Activated CD4-positive, alpha-beta memory T cell treated with anti-CD3 and anti-CD28 coated beads for 36 hours (primary cell): ENCODE results near the gene CXXC1. TPM values are rescaled to one million over a fixed set of nuclear protein-coding genes. Genes with fewer than 3 reads are reported as not detected.

ENCODE experiments used
- CTCF ChIA-PET: fragments of 350-600 bp; sonication (Branson Sonifier 250); formaldehyde crosslinking; loops from one replicate; lab custom pipeline; 2021; ENCODE audit warnings: antibody characterized with exemption, inconsistent platforms; lab: Charles Lee
- POLR2A ChIA-PET: fragments of 350-600 bp; sonication (Branson Sonifier 250); formaldehyde crosslinking; loops from one replicate; lab custom pipeline; 2021; ENCODE audit warnings: antibody characterized with exemption; lab: Charles Lee
- DNase-seq: peaks from one replicate; pipeline ENCODE4 v3.0.0-alpha.2; 2020
- H3K27ac Mint-ChIP-seq: one replicate; pipeline ENCODE4 v1.8.0; 2021; ENCODE audit warnings: mixed read lengths
- H3K27me3 Mint-ChIP-seq: one replicate; pipeline ENCODE4 v1.8.0; 2021; ENCODE audit warnings: mixed read lengths
- H3K36me3 Mint-ChIP-seq: one replicate; pipeline ENCODE4 v1.8.0; 2021; ENCODE audit warnings: mixed read lengths
- H3K4me1 Mint-ChIP-seq: one replicate; pipeline ENCODE4 v1.8.0; 2021; ENCODE audit warnings: low read depth, mixed read lengths
- H3K4me3 Mint-ChIP-seq: one replicate; pipeline ENCODE4 v1.8.0; 2021; ENCODE audit warnings: mild to moderate bottlenecking, mixed read lengths
- H3K9me3 Mint-ChIP-seq: one replicate; pipeline ENCODE4 v1.8.0; 2021; ENCODE audit warnings: mixed read lengths
- intact Hi-C: fragments of 100-400 bp; cut with micrococcal nuclease; formaldehyde crosslinking; loops from one replicate; pipeline ENCODE4 v1.15.1; 2023
- total RNA-seq, 2 experiments: library from RNA; stranded (reverse); gene quantifications; one replicate each; pipeline ENCODE4 v1.2.3, GENCODE V29; 2021

CXXC1 gene
- 10 to 100 TPM; 80.8 to 80.9 TPM for total RNA-seq

DNA sequence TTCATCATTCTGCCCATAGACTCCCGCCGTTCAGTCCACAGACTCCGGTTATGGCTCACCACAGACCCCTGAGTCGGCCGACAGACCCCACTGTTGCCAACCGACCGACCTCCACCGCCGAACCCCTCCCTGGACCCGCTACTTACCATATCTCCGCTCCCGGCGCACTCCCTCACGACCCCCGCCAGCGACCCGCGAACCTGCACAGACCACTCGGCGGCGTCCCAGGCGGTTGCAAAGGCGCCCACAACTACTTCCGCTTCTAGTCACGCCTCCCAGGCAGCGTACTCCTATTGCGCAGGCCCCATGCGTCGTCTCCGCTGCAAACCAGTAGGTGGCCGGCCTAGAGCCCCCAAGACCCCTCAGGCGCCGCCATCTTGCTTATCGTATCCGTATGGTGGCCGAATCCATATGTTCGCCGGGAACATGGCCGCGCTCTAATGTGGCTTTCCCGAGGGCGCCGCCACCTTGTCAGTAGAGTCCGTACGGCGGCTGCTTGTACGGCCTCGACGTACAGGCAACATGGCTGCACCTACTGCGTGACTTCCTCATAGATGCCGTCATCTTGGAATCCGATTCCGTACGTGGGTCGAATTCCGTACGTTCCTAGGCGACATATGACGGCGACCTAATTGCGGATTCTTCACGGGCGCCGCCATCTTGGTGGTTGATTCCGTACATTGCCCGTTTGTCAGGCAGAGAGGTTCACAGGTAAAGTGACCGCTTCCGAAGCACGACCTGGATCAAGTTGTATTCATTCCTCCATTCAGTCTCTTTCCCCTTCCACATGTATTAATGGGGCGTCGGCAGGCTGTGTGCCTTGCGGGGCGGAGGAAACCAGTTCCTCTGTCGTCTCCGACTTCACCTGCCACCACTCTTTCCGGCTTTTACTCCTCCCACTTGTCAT lies at the start of gene CXXC1:
Gene CXXC1 (minus strand): TSS at position 252 of the 907 bp plus-strand sequence. CDS start 103 bp downstream, at position 149.
- POLR2A ChIA-PET = no interaction called here
- CTCF ChIA-PET = interaction anchor here (2.0 kb wide), 1 partner anchor 70 kb away, joined by 11 read pairs; no protein-coding TSS in a partner anchor
- peaks cover 42% of the 10 kb centered on the region for H3K36me3 Mint-ChIP-seq
- peak; percentile 98 for DNase-seq
- no peaks in the 10 kb centered on the region for H3K27me3 Mint-ChIP-seq
- H3K4me1 Mint-ChIP-seq = peaks cover 28% of the 10 kb centered on the region
- intact Hi-C loops = loop anchor here (1.0 to 10.0 kb wide), 8 partner anchors 11 to 1353 kb away; partner anchors contain the start of genes ACAA2, CFAP53 and RPL17
- H3K9me3 Mint-ChIP-seq = no peaks in the 10 kb centered on the region
- peak within 1 kb of the TSS; percentile 88 for H3K4me3 Mint-ChIP-seq
- H3K27ac Mint-ChIP-seq = peak within 1 kb of the TSS; percentile 100

- ChIA-PET POLR2A (no interaction called here), CTCF (no interaction called here)
- Mint-ChIP-seq H3K36me3 (no peaks in the 10 kb centered on the region), H3K4me3 (no peak overlapping the region), H3K27ac (no peak overlapping the region), H3K4me1 (no peaks in the 10 kb centered on the region), H3K27me3 (peaks cover 10% of the 10 kb centered on the region), H3K9me3 (peaks cover 2% of the 10 kb centered on the region)
- intact Hi-C loops = no loop called here
- DNase-seq = no peak
These were observed 47.2 kb upstream of the CXXC1 start for GRCh38 chr18:50334546-50335152.

DNA sequence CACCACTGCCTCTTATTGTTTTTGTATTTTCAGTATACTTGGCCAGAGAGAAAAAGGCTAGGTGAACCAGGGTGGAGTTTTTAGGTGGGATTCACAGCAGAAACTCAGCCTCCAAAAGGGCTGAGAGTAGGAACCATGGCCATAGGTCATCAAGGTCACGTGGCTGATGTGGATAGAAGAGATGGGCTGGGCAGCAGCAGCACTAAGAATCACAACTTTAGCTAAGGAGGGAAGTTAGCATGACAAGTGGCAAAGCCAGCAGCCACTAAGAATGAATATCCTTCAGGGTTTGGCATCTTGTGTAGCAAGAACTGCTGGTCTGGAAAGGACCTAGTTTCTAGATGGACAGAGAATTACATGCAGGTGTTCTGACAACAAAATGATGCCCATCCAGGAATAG lies 44.2 kb upstream of the CXXC1 start:
- intact Hi-C loops = no loop called here
- CTCF ChIA-PET = interaction anchor here (0.9 to 3.5 kb wide), 3 partner anchors 11 to 25 kb away, joined by 3 to 14 read pairs (median 3); no protein-coding TSS in a partner anchor
- H3K27ac Mint-ChIP-seq = no peak overlapping the region
- peaks cover 13% of the 10 kb centered on the region for H3K27me3 Mint-ChIP-seq
- POLR2A ChIA-PET = no interaction called here
- no peak overlapping the region for H3K4me3 Mint-ChIP-seq
- peaks cover 2% of the 10 kb centered on the region for H3K9me3 Mint-ChIP-seq
- no peak for DNase-seq
- no peaks in the 10 kb centered on the region for H3K4me1 Mint-ChIP-seq
- no peaks in the 10 kb centered on the region for H3K36me3 Mint-ChIP-seq

DNA sequence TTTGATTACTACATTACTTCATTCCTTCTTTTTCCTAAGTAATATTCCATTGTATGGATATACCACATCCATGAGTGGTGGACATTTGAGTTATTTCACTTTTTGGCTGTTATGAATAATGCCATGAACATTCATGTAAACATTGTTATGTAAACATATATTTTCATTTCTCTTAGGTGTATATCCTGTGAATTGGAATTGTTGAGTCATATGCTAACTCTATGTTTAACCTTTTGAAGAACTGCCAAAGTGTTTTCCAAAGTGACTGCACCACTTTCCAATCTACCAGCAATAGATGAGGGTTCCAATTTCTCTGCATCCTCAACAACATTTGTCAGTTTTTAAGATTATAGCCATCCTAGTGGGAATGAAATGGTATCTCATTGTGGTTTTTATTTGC lies 42.7 kb upstream of the CXXC1 start:
- ChIA-PET POLR2A (no interaction called here), CTCF (no interaction called here)
- peaks cover 15% of the 10 kb centered on the region for H3K27me3 Mint-ChIP-seq

GRCh38 chr18:50327983-50328382 lies 40.5 kb upstream of the CXXC1 start:
- ChIA-PET CTCF (no interaction called here), POLR2A (no interaction called here)
- intact Hi-C loops = no loop called here
- DNase-seq = no peak
- H3K9me3 Mint-ChIP-seq = peaks cover 2% of the 10 kb centered on the region
- H3K4me3 Mint-ChIP-seq = no peak overlapping the region
- no peaks in the 10 kb centered on the region for H3K4me1 Mint-ChIP-seq
- H3K36me3 Mint-ChIP-seq = no peaks in the 10 kb centered on the region
- peaks cover 15% of the 10 kb centered on the region for H3K27me3 Mint-ChIP-seq
- no peak overlapping the region for H3K27ac Mint-ChIP-seq

More for the DNA sequence above, 42.7 kb upstream of the CXXC1 start:
- no peaks in the 10 kb centered on the region for H3K36me3 Mint-ChIP-seq
- intact Hi-C loops = no loop called here
- peaks cover 2% of the 10 kb centered on the region for H3K9me3 Mint-ChIP-seq
- no peaks in the 10 kb centered on the region for H3K4me1 Mint-ChIP-seq
- no peak overlapping the region for H3K4me3 Mint-ChIP-seq
- no peak for DNase-seq
- H3K27ac Mint-ChIP-seq = no peak overlapping the region

DNA sequence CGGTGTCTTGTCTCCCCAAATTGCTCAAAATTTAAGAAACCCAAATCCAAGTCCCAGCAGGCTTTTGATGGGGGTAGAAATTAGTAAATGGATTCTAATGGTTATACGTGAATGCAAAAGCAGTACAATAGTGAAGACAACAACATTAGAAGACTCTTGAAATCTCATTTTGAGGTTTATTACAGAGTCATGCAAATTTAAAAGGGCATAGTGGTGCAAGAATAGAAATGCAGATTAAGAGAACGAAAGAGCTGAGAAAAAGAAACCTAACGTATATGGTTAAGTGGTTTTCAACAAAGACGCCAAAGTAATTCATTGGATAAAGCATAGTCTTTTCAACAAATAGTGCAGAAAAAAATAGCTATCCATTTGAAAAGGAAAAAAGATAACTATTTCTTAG lies 33.2 kb upstream of the CXXC1 start:
- intact Hi-C loops = no loop called here

DNA sequence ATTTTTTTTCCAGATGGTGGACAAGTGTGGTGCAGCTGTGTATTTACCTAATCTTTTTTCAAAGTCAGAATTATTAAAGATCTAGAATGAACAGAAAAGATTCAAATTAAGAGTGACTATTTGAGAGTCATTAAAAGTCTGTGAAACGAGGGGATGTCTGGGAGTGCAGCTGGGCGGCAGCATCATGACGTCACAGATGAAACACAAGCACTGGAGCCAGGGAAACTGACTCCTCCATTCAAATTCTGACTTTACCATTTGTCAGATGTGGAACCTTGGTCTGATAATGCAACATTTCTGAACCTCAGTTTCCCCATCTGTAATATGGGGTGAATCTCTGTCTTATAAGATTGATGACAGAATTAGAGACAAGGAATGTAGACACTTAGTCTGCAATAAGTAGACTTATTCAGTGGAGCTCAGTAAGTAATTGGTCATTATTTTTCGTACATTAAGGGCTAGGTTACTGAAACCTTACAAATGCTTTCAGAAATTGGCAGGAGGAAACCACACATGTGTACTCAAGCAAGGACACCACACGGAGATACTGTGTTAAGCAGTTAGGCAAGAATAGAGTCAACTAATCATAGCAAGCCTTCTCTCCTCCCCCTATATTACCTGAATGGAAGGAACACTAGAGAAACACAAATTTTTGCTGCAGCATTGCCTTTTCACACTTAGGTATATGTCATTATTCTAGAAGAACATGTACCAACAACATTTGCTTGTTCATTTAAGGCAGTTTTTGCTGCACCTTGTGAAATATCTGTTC lies 27.8 kb upstream of the CXXC1 start:
- no peak overlapping the region for H3K4me3 Mint-ChIP-seq
- POLR2A ChIA-PET = no interaction called here
- no peak for DNase-seq
- intact Hi-C loops = no loop called here
- no peaks in the 10 kb centered on the region for H3K36me3 Mint-ChIP-seq
- no peaks in the 10 kb centered on the region for H3K9me3 Mint-ChIP-seq
- H3K27ac Mint-ChIP-seq = no peak overlapping the region
- CTCF ChIA-PET = no interaction called here
- H3K27me3 Mint-ChIP-seq = peaks cover 8% of the 10 kb centered on the region
- H3K4me1 Mint-ChIP-seq = peaks cover 3% of the 10 kb centered on the region

More for the DNA sequence above, 33.2 kb upstream of the CXXC1 start:
- peaks cover 10% of the 10 kb centered on the region for H3K4me1 Mint-ChIP-seq
- DNase-seq = no peak
- no peaks in the 10 kb centered on the region for H3K36me3 Mint-ChIP-seq
- peaks cover 5% of the 10 kb centered on the region for H3K27me3 Mint-ChIP-seq
- POLR2A ChIA-PET = no interaction called here
- no peaks in the 10 kb centered on the region for H3K9me3 Mint-ChIP-seq
- no peak overlapping the region for H3K27ac Mint-ChIP-seq
- CTCF ChIA-PET = interaction anchor here (1.9 kb wide), 1 partner anchor 36 kb away, joined by 11 read pairs; no protein-coding TSS in a partner anchor
- H3K4me3 Mint-ChIP-seq = peak overlapping the region; percentile 44

GRCh38 chr18:50313873-50314460 lies 26.5 kb upstream of the CXXC1 start:
- no peaks in the 10 kb centered on the region for H3K36me3 Mint-ChIP-seq
- ChIA-PET POLR2A (no interaction called here), CTCF (no interaction called here)
- H3K4me3 Mint-ChIP-seq = no peak overlapping the region
- intact Hi-C loops = no loop called here
- peaks cover 8% of the 10 kb centered on the region for H3K27me3 Mint-ChIP-seq
- H3K27ac Mint-ChIP-seq = no peak overlapping the region
- DNase-seq = no peak
- H3K4me1 Mint-ChIP-seq = no peaks in the 10 kb centered on the region
- no peaks in the 10 kb centered on the region for H3K9me3 Mint-ChIP-seq

DNA sequence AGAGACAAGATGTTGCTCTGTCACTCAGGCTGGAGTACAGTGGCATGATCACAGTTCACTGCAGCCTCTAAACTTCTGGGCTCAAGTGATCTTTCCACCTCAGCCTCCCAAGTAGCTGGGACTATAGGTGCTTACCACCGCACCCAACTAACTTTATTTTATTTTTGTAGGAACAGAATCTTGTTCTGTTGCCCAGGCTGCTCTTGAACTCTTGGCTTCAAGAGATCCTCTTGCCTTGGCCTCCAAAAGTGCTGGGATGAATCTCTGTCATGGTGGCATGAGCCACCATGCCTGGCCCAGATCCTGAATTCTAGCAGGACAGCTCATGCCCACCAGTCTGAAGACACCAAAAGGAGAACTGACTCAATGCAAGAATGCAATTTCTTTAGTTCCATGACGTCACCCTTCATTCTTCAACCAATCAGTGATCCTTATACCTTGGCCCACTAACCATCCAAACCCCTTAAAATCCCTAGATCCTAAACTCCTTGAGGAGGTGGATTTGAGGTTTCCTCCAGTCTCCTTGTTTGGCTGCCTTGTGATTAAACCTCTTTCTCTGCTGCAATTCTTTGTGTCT lies 25.6 kb upstream of the CXXC1 start:
- intact Hi-C loops = no loop called here
- Mint-ChIP-seq H3K9me3 (no peaks in the 10 kb centered on the region), H3K4me3 (no peak overlapping the region), H3K36me3 (no peaks in the 10 kb centered on the region), H3K4me1 (no peaks in the 10 kb centered on the region), H3K27me3 (peaks cover 8% of the 10 kb centered on the region), H3K27ac (no peak overlapping the region)
- ChIA-PET CTCF (no interaction called here), POLR2A (no interaction called here)
- DNase-seq = no peak

DNA sequence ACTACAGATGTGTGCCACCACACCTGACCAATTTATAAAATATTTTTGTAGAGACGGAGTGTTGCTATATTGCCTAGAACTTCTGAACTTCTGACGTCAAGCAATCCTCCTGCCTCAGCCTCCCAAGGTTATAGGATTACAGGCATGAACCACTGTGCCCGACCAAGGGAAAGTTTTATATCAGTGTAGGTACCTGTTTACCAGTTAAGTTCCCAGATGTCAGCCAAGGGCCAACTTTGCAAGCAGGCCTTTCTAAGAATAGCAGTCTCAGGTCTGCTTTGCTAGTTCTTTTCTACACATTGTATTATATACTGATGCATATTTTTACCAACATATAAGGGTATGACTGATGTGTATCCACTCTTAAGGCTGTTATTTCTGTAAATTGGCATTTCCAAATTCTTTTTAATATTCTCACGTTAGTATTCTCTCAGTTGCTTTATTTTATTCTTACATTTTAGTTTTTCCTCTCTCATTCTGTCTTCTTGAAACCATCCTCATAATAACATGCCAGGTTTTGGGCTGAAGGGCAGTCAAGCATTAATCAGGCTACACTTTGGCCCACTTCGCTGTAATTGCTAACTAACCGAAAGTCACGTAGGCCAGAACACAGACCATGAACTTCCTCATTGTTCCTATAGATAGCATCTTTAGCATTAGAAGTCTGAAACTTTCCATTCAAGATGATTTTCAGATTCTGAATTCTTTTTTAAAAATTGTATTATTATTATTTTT lies 25.0 kb upstream of the CXXC1 start:
- no peak overlapping the region for H3K27ac Mint-ChIP-seq
- no peak overlapping the region for H3K4me3 Mint-ChIP-seq
- H3K4me1 Mint-ChIP-seq = peaks cover 4% of the 10 kb centered on the region
- H3K36me3 Mint-ChIP-seq = no peaks in the 10 kb centered on the region
- POLR2A ChIA-PET = no interaction called here
- CTCF ChIA-PET = no interaction called here
- DNase-seq = no peak
- peaks cover 4% of the 10 kb centered on the region for H3K27me3 Mint-ChIP-seq
- intact Hi-C loops = no loop called here
- no peaks in the 10 kb centered on the region for H3K9me3 Mint-ChIP-seq

DNA sequence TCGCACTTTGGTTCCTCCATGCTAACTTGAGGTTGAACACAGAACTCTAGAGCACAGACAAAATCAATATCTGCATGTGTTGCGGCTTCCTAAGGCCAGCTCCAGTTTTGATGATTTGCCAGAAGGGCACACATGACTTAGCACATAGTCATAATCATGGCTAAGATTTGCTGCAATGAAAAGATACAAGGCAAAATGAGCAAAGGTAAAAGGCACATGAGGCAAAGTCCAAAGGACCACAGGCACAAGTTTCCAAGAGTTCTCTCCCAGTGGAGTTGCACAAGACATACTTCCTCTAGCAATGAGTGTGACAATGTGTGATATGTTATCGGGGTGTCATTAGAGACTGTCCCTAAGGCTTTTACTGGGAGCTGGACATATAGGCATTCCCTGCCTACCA lies 24.2 kb upstream of the CXXC1 start:
- POLR2A ChIA-PET = no interaction called here
- peaks cover 4% of the 10 kb centered on the region for H3K4me1 Mint-ChIP-seq

More for the DNA sequence above, 24.2 kb upstream of the CXXC1 start:
- no peak overlapping the region for H3K27ac Mint-ChIP-seq
- H3K36me3 Mint-ChIP-seq = no peaks in the 10 kb centered on the region
- H3K9me3 Mint-ChIP-seq = no peaks in the 10 kb centered on the region
- intact Hi-C loops = no loop called here
- no peak overlapping the region for H3K4me3 Mint-ChIP-seq
- H3K27me3 Mint-ChIP-seq = peaks cover 3% of the 10 kb centered on the region
- DNase-seq = no peak
- CTCF ChIA-PET = no interaction called here
